ENCODE data around the gene ACTR3C.

DNA sequence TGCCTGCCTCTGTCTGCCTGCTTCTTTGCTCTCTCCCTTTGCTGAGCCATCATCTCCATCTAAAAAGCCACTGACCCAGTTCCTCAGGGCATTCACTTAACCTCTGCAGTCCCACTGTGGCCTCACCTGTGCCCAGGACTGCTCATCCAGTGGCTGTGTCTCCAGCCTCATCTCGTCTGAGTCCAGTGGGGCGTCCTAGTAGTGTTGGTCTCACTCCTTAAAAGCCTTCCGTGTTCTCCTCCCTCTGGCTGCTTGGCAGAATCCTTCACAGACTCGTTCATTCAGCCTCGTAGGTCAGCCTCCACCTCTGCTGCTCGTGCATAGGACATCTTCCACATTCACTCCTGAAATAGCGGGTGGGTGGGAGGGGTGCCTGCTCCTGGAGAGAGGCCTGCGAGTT lies 10.8 kb upstream of the ACTR3C start:
- no peak for TF ChIP-seq REST (IDR thresholded peaks at IDR 0.05; ENCODE audit: low read depth, low read length)
- no peak for TF ChIP-seq CTCF (IDR thresholded peaks at IDR 0.05 in 2 of 3, conservative IDR thresholded peaks at IDR 0.05 in 1 of 3; ENCODE audit: control insufficient read depth in 2 of 3, extremely low read depth in 1 of 3, insufficient read depth in 1 of 3, low read depth in 3 of 3, low read length in 3 of 3)
- no peak for TF ChIP-seq BRCA1 (IDR thresholded peaks at IDR 0.05; ENCODE audit: low read depth, low read length)
- TF ChIP-seq, protein P1, sequence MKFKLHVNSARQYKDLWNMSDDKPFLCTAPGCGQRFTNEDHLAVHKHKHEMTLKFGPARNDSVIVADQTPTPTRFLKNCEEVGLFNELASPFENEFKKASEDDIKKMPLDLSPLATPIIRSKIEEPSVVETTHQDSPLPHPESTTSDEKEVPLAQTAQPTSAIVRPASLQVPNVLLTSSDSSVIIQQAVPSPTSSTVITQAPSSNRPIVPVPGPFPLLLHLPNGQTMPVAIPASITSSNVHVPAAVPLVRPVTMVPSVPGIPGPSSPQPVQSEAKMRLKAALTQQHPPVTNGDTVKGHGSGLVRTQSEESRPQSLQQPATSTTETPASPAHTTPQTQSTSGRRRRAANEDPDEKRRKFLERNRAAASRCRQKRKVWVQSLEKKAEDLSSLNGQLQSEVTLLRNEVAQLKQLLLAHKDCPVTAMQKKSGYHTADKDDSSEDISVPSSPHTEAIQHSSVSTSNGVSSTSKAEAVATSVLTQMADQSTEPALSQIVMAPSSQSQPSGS (IDR thresholded peaks at IDR 0.05; ENCODE audit: low read length), result no peak
- no peak for TF ChIP-seq EP300 (IDR thresholded peaks at IDR 0.05; ENCODE audit: borderline replicate concordance in 1 of 2, control insufficient read depth in 1 of 2, low read depth in 2 of 2, low read length in 2 of 2)
- TF ChIP-seq CREB1 (IDR thresholded peaks at IDR 0.05; ENCODE audit: low read depth), result no peak
- no peak for TF ChIP-seq EZH2 (IDR thresholded peaks at IDR 0.05; ENCODE audit: borderline replicate concordance, control insufficient read depth, low read depth, low read length)
- no peak for TF ChIP-seq MXI1 (IDR thresholded peaks at IDR 0.05; ENCODE audit: low read depth, low read length)
